Stimulated activated CD4-positive, alpha-beta T cell treated with anti-CD3 and anti-CD28 coated beads, Interleukin-4, amount 100 ng/mL, for 1 hour (primary cell): ENCODE data around the gene FUT2.

Experiments
- DNase-seq: peaks from one replicate; pipeline ENCODE4 v3.0.0-alpha.2; 2020

Gene FUT2

GRCh38 chr19:48731452-48731851 lies 35.7 kb downstream of the FUT2 start:
- no peak for DNase-seq

GRCh38 chr19:48734625-48735024 lies 38.9 kb downstream of the FUT2 start:
- no peak for DNase-seq

GRCh38 chr19:48735031-48735615 lies 39.4 kb downstream of the FUT2 start:
- no peak for DNase-seq

GRCh38 chr19:48737360-48737998 lies 41.7 kb downstream of the FUT2 start:
- DNase-seq = no peak

- peak; percentile 93 for DNase-seq
These were observed 43.0 kb downstream of the FUT2 start for GRCh38 chr19:48738557-48739403.

GRCh38 chr19:48739404-48740163 lies 43.8 kb downstream of the FUT2 start:
- DNase-seq = peak; percentile 14

GRCh38 chr19:48740164-48740972 lies 44.6 kb downstream of the FUT2 start, which contains the start of gene RASIP1:
TSS of gene RASIP1 (minus strand) at chr19:48740610. CDS start at chr19:48740282, 328 bp downstream.
- no peak for DNase-seq

- peak; percentile 42 for DNase-seq
These were observed 45.6 kb downstream of the FUT2 start for GRCh38 chr19:48741129-48741999.

GRCh38 chr19:48742096-48742495 lies 46.3 kb downstream of the FUT2 start:
- DNase-seq = no peak

GRCh38 chr19:48745208-48745995 lies 49.6 kb downstream of the FUT2 start:
- DNase-seq = peak; percentile 43

GRCh38 chr19:48746110-48746509 lies 50.3 kb downstream of the FUT2 start:
- DNase-seq = no peak

GRCh38 chr19:48746738-48747575 lies 51.2 kb downstream of the FUT2 start, which contains the start of gene IZUMO1:
TSS of gene IZUMO1 (minus strand) at chr19:48746909. CDS start at chr19:48745859, 1,050 bp downstream.
- peak; percentile 46 for DNase-seq

- no peak for DNase-seq
These were observed 53.9 kb downstream of the FUT2 start for GRCh38 chr19:48749571-48750198.

GRCh38 chr19:48750351-48750750 lies 54.6 kb downstream of the FUT2 start:
- no peak for DNase-seq

- DNase-seq = no peak
These were observed 55.2 kb downstream of the FUT2 start for GRCh38 chr19:48750771-48751504.

- DNase-seq = no peak
These were observed 56.2 kb downstream of the FUT2 start for GRCh38 chr19:48751845-48752495.
